Measurements from ENCODE around the gene CD300H. TPM values are rescaled to one million over a fixed set of nuclear protein-coding genes. Genes with fewer than 3 reads are reported as not detected.

The CD300H gene
- total RNA-seq, 1 donor from 2014 or later, result not detected

DNA sequence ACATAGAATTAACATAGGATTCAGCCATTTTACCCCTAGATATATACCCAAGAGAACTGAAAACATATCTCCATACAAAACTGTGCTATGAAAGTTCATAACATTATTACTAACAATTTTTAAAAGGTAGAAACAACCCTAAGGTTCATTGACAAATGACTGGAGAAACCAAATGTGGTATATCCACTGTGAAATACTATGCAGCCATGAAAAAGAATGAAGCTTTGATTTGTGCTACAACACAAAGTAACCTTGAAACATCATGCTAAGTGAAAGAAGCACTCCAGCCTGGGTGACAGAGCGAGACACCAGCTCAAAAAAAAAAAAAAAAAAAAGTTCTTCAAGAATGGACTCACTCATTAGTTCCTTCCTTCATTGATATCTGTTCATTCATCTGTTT, 24.2 kb upstream of the CD300H start:
- no peak overlapping the region for H3K4me3 Mint-ChIP-seq (ENCODE audit: unreplicated experiment)
- DNase-seq, result no peak
- peaks cover 2% of the 10 kb centered on the region for H3K9me3 Mint-ChIP-seq (ENCODE audit: unreplicated experiment)
- no peak overlapping the region for H3K27ac Mint-ChIP-seq (ENCODE audit: unreplicated experiment)
- no peaks in the 10 kb centered on the region for H3K4me1 Mint-ChIP-seq (ENCODE audit: low read depth, unreplicated experiment)
- TF ChIP-seq, protein P1, sequence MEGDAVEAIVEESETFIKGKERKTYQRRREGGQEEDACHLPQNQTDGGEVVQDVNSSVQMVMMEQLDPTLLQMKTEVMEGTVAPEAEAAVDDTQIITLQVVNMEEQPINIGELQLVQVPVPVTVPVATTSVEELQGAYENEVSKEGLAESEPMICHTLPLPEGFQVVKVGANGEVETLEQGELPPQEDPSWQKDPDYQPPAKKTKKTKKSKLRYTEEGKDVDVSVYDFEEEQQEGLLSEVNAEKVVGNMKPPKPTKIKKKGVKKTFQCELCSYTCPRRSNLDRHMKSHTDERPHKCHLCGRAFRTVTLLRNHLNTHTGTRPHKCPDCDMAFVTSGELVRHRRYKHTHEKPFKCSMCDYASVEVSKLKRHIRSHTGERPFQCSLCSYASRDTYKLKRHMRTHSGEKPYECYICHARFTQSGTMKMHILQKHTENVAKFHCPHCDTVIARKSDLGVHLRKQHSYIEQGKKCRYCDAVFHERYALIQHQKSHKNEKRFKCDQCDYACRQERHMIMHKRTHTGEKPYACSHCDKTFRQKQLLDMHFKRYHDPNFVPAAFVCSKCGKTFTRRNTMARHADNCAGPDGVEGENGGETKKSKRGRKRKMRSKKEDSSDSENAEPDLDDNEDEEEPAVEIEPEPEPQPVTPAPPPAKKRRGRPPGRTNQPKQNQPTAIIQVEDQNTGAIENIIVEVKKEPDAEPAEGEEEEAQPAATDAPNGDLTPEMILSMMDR (IDR thresholded peaks at IDR 0.05; ENCODE audit: partially characterized antibody, unreplicated experiment), result no peak
- peaks cover 5% of the 10 kb centered on the region for H3K27me3 Mint-ChIP-seq (ENCODE audit: unreplicated experiment)
- H3K36me3 Mint-ChIP-seq (ENCODE audit: unreplicated experiment), result peaks cover 5% of the 10 kb centered on the region

- Mint-ChIP-seq H3K9me3 (ENCODE audit: unreplicated experiment) (no peaks in the 10 kb centered on the region), H3K27ac (ENCODE audit: unreplicated experiment) (no peak overlapping the region)
- DNase-seq, result no peak
Observed at GRCh38 chr17:74585711-74586110, 18.4 kb upstream of the CD300H start.

GRCh38 chr17:74584292-74585060, 17.2 kb upstream of the CD300H start:
- DNase-seq, result no peak
- peaks cover 7% of the 10 kb centered on the region for H3K36me3 Mint-ChIP-seq (ENCODE audit: unreplicated experiment)
- H3K4me3 Mint-ChIP-seq (ENCODE audit: unreplicated experiment), result no peak overlapping the region
- no peaks in the 10 kb centered on the region for H3K9me3 Mint-ChIP-seq (ENCODE audit: unreplicated experiment)
- H3K4me1 Mint-ChIP-seq (ENCODE audit: low read depth, unreplicated experiment), result no peaks in the 10 kb centered on the region
- no peak overlapping the region for H3K27ac Mint-ChIP-seq (ENCODE audit: unreplicated experiment)
- H3K27me3 Mint-ChIP-seq (ENCODE audit: unreplicated experiment), result peaks cover 6% of the 10 kb centered on the region
- TF ChIP-seq, protein P1 (IDR thresholded peaks at IDR 0.05; ENCODE audit: partially characterized antibody, unreplicated experiment), result no peak

More at GRCh38 chr17:74585711-74586110, 18.4 kb upstream of the CD300H start:
- peaks cover 3% of the 10 kb centered on the region for H3K27me3 Mint-ChIP-seq (ENCODE audit: unreplicated experiment)
- no peaks in the 10 kb centered on the region for H3K4me1 Mint-ChIP-seq (ENCODE audit: low read depth, unreplicated experiment)
- H3K4me3 Mint-ChIP-seq (ENCODE audit: unreplicated experiment), result no peak overlapping the region
- TF ChIP-seq, protein P1 (IDR thresholded peaks at IDR 0.05; ENCODE audit: partially characterized antibody, unreplicated experiment), result no peak
- peaks cover 4% of the 10 kb centered on the region for H3K36me3 Mint-ChIP-seq (ENCODE audit: unreplicated experiment)

DNA sequence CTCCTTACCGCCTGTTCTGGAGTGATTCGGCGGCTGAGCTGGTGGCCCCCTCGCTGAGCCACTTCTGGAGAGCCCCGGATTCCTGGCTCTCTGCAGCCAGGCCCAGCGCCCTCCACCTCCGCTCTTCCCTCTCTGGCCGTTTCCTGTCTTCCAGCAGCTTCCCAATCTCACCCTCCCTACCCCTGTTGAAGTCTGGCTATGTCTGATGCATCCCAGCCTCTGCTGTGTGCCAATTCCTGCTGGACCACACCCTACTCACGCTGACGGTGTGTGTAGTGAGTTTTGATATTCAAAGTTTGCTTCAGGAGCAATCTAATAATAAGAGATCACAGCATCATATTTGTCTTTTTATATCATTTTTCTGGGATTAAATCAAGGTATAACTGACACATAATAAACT, 15.3 kb upstream of the CD300H start:
- Mint-ChIP-seq H3K9me3 (ENCODE audit: unreplicated experiment) (peaks cover 2% of the 10 kb centered on the region), H3K36me3 (ENCODE audit: unreplicated experiment) (peaks cover 7% of the 10 kb centered on the region), H3K4me3 (ENCODE audit: unreplicated experiment) (no peak overlapping the region), H3K27ac (ENCODE audit: unreplicated experiment) (no peak overlapping the region), H3K27me3 (ENCODE audit: unreplicated experiment) (peaks cover 11% of the 10 kb centered on the region), H3K4me1 (ENCODE audit: low read depth, unreplicated experiment) (no peaks in the 10 kb centered on the region)
- TF ChIP-seq, protein P1 (IDR thresholded peaks at IDR 0.05; ENCODE audit: partially characterized antibody, unreplicated experiment), result no peak
- no peak for DNase-seq

DNA sequence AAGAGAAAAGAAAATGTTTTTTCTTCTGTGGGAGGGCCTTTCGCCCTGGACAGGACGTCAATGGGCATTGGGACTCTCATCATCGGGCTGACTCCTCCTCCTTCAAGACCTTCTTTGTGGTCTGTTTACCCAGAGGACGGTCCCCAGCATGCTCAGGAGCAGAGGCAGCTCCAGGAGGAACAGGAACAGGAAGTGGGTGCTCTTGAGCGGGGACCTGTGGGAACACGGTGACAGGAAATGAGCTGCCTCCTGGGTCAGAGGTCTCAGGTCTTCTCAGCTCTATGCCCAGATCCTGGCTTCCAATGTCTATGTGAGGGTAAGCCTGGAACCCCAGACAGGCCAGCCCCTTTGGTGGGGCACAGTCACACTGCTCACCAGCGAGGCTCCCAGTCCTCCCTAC, 12.6 kb upstream of the CD300H start:
- DNase-seq, result no peak
- peaks cover 2% of the 10 kb centered on the region for H3K9me3 Mint-ChIP-seq (ENCODE audit: unreplicated experiment)
- TF ChIP-seq, protein P1 (IDR thresholded peaks at IDR 0.05; ENCODE audit: partially characterized antibody, unreplicated experiment), result no peak
- no peaks in the 10 kb centered on the region for H3K4me1 Mint-ChIP-seq (ENCODE audit: low read depth, unreplicated experiment)
- no peak overlapping the region for H3K4me3 Mint-ChIP-seq (ENCODE audit: unreplicated experiment)
- H3K27ac Mint-ChIP-seq (ENCODE audit: unreplicated experiment), result no peak overlapping the region
- peaks cover 7% of the 10 kb centered on the region for H3K36me3 Mint-ChIP-seq (ENCODE audit: unreplicated experiment)
- peaks cover 10% of the 10 kb centered on the region for H3K27me3 Mint-ChIP-seq (ENCODE audit: unreplicated experiment)
